ENCODE data around the gene MAP2.

Gene MAP2, protein sequence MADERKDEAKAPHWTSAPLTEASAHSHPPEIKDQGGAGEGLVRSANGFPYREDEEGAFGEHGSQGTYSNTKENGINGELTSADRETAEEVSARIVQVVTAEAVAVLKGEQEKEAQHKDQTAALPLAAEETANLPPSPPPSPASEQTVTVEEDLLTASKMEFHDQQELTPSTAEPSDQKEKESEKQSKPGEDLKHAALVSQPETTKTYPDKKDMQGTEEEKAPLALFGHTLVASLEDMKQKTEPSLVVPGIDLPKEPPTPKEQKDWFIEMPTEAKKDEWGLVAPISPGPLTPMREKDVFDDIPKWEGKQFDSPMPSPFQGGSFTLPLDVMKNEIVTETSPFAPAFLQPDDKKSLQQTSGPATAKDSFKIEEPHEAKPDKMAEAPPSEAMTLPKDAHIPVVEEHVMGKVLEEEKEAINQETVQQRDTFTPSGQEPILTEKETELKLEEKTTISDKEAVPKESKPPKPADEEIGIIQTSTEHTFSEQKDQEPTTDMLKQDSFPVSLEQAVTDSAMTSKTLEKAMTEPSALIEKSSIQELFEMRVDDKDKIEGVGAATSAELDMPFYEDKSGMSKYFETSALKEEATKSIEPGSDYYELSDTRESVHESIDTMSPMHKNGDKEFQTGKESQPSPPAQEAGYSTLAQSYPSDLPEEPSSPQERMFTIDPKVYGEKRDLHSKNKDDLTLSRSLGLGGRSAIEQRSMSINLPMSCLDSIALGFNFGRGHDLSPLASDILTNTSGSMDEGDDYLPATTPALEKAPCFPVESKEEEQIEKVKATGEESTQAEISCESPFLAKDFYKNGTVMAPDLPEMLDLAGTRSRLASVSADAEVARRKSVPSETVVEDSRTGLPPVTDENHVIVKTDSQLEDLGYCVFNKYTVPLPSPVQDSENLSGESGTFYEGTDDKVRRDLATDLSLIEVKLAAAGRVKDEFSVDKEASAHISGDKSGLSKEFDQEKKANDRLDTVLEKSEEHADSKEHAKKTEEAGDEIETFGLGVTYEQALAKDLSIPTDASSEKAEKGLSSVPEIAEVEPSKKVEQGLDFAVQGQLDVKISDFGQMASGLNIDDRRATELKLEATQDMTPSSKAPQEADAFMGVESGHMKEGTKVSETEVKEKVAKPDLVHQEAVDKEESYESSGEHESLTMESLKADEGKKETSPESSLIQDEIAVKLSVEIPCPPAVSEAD (N-terminal part only)

GRCh38 chr2:209423562-209424198, at the start of gene MAP2:
Gene MAP2, plus strand, starts transcription at chr2:209424047. Its CDS starts 229,124 bp downstream, at chr2:209653171.
- H3K27ac ChIP-seq (ENCODE audit: low read length) = no peak within 1 kb of the TSS
- peaks cover 4 to 11% of the 10 kb centered on the region in 2 donors for H3K4me1 ChIP-seq (ENCODE audit: control insufficient read depth in 1 of 2, insufficient read depth in 2 of 2, low read length in 2 of 2)
- H3K4me3 ChIP-seq (ENCODE audit: low read depth in 1 of 2, low read length in 2 of 2) = peak within 1 kb of the TSS; percentile 54 to 86
- H3K27me3 ChIP-seq (ENCODE audit: low read depth, low read length) = peaks cover 3% of the 10 kb centered on the region
- no peaks in the 10 kb centered on the region for H3K36me3 ChIP-seq (ENCODE audit: control insufficient read depth in 1 of 2, insufficient read depth in 2 of 2, low read length in 2 of 2)
- no peaks in the 10 kb centered on the region for H3K9me3 ChIP-seq (ENCODE audit: control insufficient read depth in 1 of 2, low read length in 2 of 2)

DNA sequence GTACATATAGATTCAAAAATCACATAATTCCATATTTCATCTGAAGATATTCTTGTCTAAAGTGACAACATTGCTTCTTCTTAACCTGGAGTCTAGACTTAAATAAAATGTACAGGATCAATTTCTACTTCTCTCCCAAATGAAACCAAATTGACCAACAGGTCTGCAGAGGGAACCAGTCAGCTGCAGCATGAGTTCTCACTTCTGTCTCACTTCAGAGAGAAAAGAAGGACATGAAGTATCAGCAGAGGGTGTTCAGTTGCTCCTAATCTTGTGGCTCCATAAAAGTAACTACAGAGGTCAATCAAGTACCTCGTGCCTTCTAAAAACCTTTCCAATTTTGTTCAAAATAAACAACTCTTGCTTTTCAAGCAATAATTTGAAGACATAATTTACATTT, 47.2 kb upstream of the MAP2 start:
- Histone ChIP-seq H3K4me1 (ENCODE audit: control insufficient read depth in 1 of 2, insufficient read depth in 2 of 2, low read length in 2 of 2) (no peaks in the 10 kb centered on the region), H3K9me3 (ENCODE audit: control insufficient read depth in 1 of 2, low read length in 2 of 2) (peaks cover 0 to 20% of the 10 kb centered on the region in 2 donors), H3K36me3 (ENCODE audit: control insufficient read depth in 1 of 2, insufficient read depth in 2 of 2, low read length in 2 of 2) (no peaks in the 10 kb centered on the region), H3K27me3 (ENCODE audit: low read depth, low read length) (no peaks in the 10 kb centered on the region), H3K27ac (ENCODE audit: low read length) (no peak overlapping the region), H3K4me3 (ENCODE audit: low read depth in 1 of 2, low read length in 2 of 2) (no peak overlapping the region)

DNA sequence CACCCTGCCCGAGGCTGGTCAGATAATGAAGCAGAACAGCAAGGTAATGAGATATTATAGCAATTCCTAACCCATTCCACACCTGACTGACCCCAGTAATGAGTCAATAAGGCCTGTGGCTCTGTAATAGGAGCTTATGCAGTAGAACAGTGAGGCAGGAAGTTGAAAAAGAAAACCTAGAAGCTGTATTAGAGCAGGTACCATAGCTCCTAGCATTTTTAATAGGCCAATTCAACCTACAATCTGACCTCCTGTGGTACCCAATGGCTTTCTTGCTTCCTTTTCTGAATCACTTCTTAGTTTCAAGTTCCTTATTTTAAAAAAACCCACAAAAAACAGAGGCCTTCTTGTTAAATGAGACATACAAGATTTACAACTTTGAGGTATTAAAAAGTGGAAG, 43.6 kb upstream of the MAP2 start:
- Histone ChIP-seq H3K36me3 (ENCODE audit: control insufficient read depth in 1 of 2, insufficient read depth in 2 of 2, low read length in 2 of 2) (no peaks in the 10 kb centered on the region), H3K9me3 (ENCODE audit: control insufficient read depth in 1 of 2, low read length in 2 of 2) (peaks cover 0 to 12% of the 10 kb centered on the region in 2 donors), H3K4me1 (ENCODE audit: control insufficient read depth in 1 of 2, insufficient read depth in 2 of 2, low read length in 2 of 2) (no peaks in the 10 kb centered on the region), H3K27me3 (ENCODE audit: low read depth, low read length) (no peaks in the 10 kb centered on the region), H3K27ac (ENCODE audit: low read length) (no peak overlapping the region), H3K4me3 (ENCODE audit: low read depth in 1 of 2, low read length in 2 of 2) (no peak overlapping the region)

DNA sequence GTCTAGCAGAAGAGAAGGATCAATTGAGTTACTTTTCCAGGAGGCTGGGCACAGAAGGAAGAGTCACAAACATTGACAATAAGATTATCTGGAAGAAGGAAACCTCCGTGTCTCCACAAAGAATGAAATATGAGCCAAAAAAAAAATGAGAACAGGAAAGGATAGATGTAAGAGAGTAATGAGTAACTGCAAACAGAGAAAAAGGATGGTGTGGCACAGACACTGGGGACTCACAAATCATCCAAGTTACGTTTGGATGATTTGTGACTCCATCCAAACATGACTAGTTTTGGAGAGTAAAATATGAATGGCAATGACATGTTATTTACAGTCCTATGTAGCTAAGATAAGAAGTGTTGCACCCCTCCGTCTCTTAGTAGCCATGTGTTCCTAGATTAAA, 42.8 kb upstream of the MAP2 start:
- Histone ChIP-seq H3K27ac (ENCODE audit: low read length) (no peak overlapping the region), H3K27me3 (ENCODE audit: low read depth, low read length) (no peaks in the 10 kb centered on the region), H3K4me3 (ENCODE audit: low read depth in 1 of 2, low read length in 2 of 2) (no peak overlapping the region), H3K9me3 (ENCODE audit: control insufficient read depth in 1 of 2, low read length in 2 of 2) (peaks cover 0 to 6% of the 10 kb centered on the region in 2 donors), H3K36me3 (ENCODE audit: control insufficient read depth in 1 of 2, insufficient read depth in 2 of 2, low read length in 2 of 2) (no peaks in the 10 kb centered on the region), H3K4me1 (ENCODE audit: control insufficient read depth in 1 of 2, insufficient read depth in 2 of 2, low read length in 2 of 2) (no peaks in the 10 kb centered on the region)

GRCh38 chr2:209382775-209383174, 41.1 kb upstream of the MAP2 start:
- Histone ChIP-seq H3K9me3 (ENCODE audit: control insufficient read depth in 1 of 2, low read length in 2 of 2) (peaks cover 0 to 1% of the 10 kb centered on the region in 2 donors), H3K4me3 (ENCODE audit: low read depth in 1 of 2, low read length in 2 of 2) (no peak overlapping the region), H3K4me1 (ENCODE audit: control insufficient read depth in 1 of 2, insufficient read depth in 2 of 2, low read length in 2 of 2) (no peaks in the 10 kb centered on the region), H3K27ac (ENCODE audit: low read length) (no peak overlapping the region), H3K27me3 (ENCODE audit: low read depth, low read length) (no peaks in the 10 kb centered on the region), H3K36me3 (ENCODE audit: control insufficient read depth in 1 of 2, insufficient read depth in 2 of 2, low read length in 2 of 2) (no peaks in the 10 kb centered on the region)

DNA sequence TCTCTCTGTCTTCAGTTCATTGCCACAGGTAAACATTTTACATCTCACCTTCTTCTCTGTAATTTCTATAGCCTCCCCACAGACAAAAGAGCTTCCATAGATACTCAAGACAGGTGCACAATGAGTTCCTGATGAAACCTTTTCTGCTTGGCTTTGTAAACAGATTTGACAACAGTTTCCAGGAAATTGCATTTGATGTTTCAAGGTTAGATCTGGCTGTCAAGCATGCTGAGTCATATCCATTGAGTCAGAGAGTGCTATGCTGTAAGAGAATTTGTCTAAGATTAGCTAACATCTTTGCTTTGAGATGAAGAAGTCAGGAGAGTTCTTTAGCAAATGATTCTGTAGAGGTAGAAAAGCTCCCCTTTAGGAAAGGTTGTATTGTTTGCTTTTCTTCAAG, 40.6 kb upstream of the MAP2 start:
- Histone ChIP-seq H3K27me3 (ENCODE audit: low read depth, low read length) (no peaks in the 10 kb centered on the region), H3K9me3 (ENCODE audit: control insufficient read depth in 1 of 2, low read length in 2 of 2) (no peaks in the 10 kb centered on the region), H3K27ac (ENCODE audit: low read length) (no peak overlapping the region), H3K4me3 (ENCODE audit: low read depth in 1 of 2, low read length in 2 of 2) (no peak overlapping the region), H3K36me3 (ENCODE audit: control insufficient read depth in 1 of 2, insufficient read depth in 2 of 2, low read length in 2 of 2) (no peaks in the 10 kb centered on the region), H3K4me1 (ENCODE audit: control insufficient read depth in 1 of 2, insufficient read depth in 2 of 2, low read length in 2 of 2) (no peaks in the 10 kb centered on the region)

- Histone ChIP-seq H3K4me1 (ENCODE audit: control insufficient read depth in 1 of 2, insufficient read depth in 2 of 2, low read length in 2 of 2) (no peaks in the 10 kb centered on the region), H3K27ac (ENCODE audit: low read length) (no peak overlapping the region), H3K4me3 (ENCODE audit: low read depth in 1 of 2, low read length in 2 of 2) (no peak overlapping the region), H3K36me3 (ENCODE audit: control insufficient read depth in 1 of 2, insufficient read depth in 2 of 2, low read length in 2 of 2) (no peaks in the 10 kb centered on the region), H3K9me3 (ENCODE audit: control insufficient read depth in 1 of 2, low read length in 2 of 2) (no peaks in the 10 kb centered on the region), H3K27me3 (ENCODE audit: low read depth, low read length) (no peaks in the 10 kb centered on the region)
Observed at GRCh38 chr2:209387389-209387788, 36.5 kb upstream of the MAP2 start.

DNA sequence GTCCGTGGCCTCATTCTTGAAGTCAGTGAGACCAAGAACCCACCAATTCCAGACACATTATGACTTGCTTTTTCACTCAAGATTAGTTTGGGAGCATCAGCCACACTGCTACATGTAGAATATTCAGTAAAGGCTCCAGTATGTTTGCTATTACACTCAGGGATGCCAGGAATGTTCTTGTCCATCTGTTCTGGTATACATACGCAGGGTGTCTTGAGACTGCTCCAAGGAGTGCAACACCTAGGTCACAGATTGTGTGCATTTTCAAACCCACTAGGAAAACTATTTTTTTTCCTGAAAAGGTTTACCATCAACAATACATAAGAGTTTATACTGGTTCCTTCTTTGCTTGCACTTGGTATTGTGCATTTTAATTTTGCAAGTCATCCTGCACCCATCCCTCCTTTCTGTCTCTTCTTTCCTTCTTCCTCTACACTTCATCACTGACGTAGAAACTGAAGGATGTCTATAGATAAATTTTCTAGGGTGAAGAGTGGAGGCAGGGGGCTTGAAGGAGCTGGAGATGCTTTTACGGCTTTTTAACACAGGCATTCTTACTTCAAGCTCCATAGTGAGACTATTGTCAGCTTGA, 35.3 kb upstream of the MAP2 start:
- H3K36me3 ChIP-seq (ENCODE audit: control insufficient read depth in 1 of 2, insufficient read depth in 2 of 2, low read length in 2 of 2) = no peaks in the 10 kb centered on the region
- no peaks in the 10 kb centered on the region for H3K9me3 ChIP-seq (ENCODE audit: control insufficient read depth in 1 of 2, low read length in 2 of 2)
- H3K4me1 ChIP-seq (ENCODE audit: control insufficient read depth in 1 of 2, insufficient read depth in 2 of 2, low read length in 2 of 2) = no peaks in the 10 kb centered on the region
- no peak overlapping the region for H3K4me3 ChIP-seq (ENCODE audit: low read depth in 1 of 2, low read length in 2 of 2)
- no peak overlapping the region for H3K27ac ChIP-seq (ENCODE audit: low read length)
- H3K27me3 ChIP-seq (ENCODE audit: low read depth, low read length) = no peaks in the 10 kb centered on the region

GRCh38 chr2:209389171-209389618, 34.7 kb upstream of the MAP2 start:
- Histone ChIP-seq H3K27ac (ENCODE audit: low read length) (no peak overlapping the region), H3K9me3 (ENCODE audit: control insufficient read depth in 1 of 2, low read length in 2 of 2) (no peaks in the 10 kb centered on the region), H3K4me3 (ENCODE audit: low read depth in 1 of 2, low read length in 2 of 2) (no peak overlapping the region), H3K4me1 (ENCODE audit: control insufficient read depth in 1 of 2, insufficient read depth in 2 of 2, low read length in 2 of 2) (no peaks in the 10 kb centered on the region), H3K27me3 (ENCODE audit: low read depth, low read length) (no peaks in the 10 kb centered on the region), H3K36me3 (ENCODE audit: control insufficient read depth in 1 of 2, insufficient read depth in 2 of 2, low read length in 2 of 2) (no peaks in the 10 kb centered on the region)

GRCh38 chr2:209390839-209391238, 33.0 kb upstream of the MAP2 start:
- no peaks in the 10 kb centered on the region for H3K27me3 ChIP-seq (ENCODE audit: low read depth, low read length)
- no peaks in the 10 kb centered on the region for H3K9me3 ChIP-seq (ENCODE audit: control insufficient read depth in 1 of 2, low read length in 2 of 2)
- H3K4me3 ChIP-seq (ENCODE audit: low read depth in 1 of 2, low read length in 2 of 2) = no peak overlapping the region
- H3K4me1 ChIP-seq (ENCODE audit: control insufficient read depth in 1 of 2, insufficient read depth in 2 of 2, low read length in 2 of 2) = no peaks in the 10 kb centered on the region
- no peaks in the 10 kb centered on the region for H3K36me3 ChIP-seq (ENCODE audit: control insufficient read depth in 1 of 2, insufficient read depth in 2 of 2, low read length in 2 of 2)
- H3K27ac ChIP-seq (ENCODE audit: low read length) = no peak overlapping the region

Data from muscle layer of duodenum (tissue), 2 donors.